CD4-positive, alpha-beta memory T cell (primary cell): ENCODE results near the gene DUSP15. TPM values are rescaled to one million over a fixed set of nuclear protein-coding genes. Genes with fewer than 3 reads are reported as not detected.

Source experiments
- CTCF ChIA-PET: fragments of 350-600 bp; sonication (Branson Sonifier 250); formaldehyde crosslinking; loops from one replicate; lab custom pipeline; 2021; ENCODE audit warnings: inconsistent platforms; ENCODE audit not compliant: partially characterized antibody; lab: Charles Lee
- POLR2A ChIA-PET: fragments of 350-600 bp; sonication (Branson Sonifier 250); formaldehyde crosslinking; loops from one replicate; lab custom pipeline; 2021; ENCODE audit not compliant: partially characterized antibody; lab: Charles Lee
- DNase-seq, 5 donors: peaks; one replicate each; pipeline versions ENCODE4 v3.0.0 to v3.0.0-alpha.2; 2020 to 2022; ENCODE audit warnings: mixed read lengths in 1 of 5
- H3K27ac ChIP-seq: one replicate; pipeline ENCODE4 v1.7.0; 2013; ENCODE audit warnings: low read depth, low read length
- H3K27me3 ChIP-seq: 2 replicates; pipeline ENCODE4 v1.7.0; 2013; ENCODE audit warnings: mild to moderate bottlenecking, low read length, moderate library complexity; ENCODE audit not compliant: insufficient read depth
- H3K36me3 ChIP-seq: 2 replicates; pipeline ENCODE4 v1.7.0; 2013; ENCODE audit warnings: mild to moderate bottlenecking, low read length, moderate library complexity; ENCODE audit not compliant: insufficient read depth
- H3K4me1 ChIP-seq: 2 replicates; pipeline ENCODE4 v1.7.0; 2013; ENCODE audit warnings: mild to moderate bottlenecking, low read length, moderate library complexity; ENCODE audit not compliant: insufficient read depth
- H3K4me3 ChIP-seq, 2 donors: one replicate each; pipeline ENCODE4 v1.7.0; 2013; ENCODE audit warnings: low read length in 2 of 2, mild to moderate bottlenecking in 1 of 2
- H3K9me3 ChIP-seq, 2 donors: one replicate each; pipeline ENCODE4 v1.7.0; 2013; ENCODE audit warnings: low read length in 2 of 2, control low read depth in 1 of 2; ENCODE audit not compliant: control insufficient read depth in 1 of 2
- H3K27ac Mint-ChIP-seq, 7 donors: one replicate each; pipeline ENCODE4 v1.8.0; 2020 to 2021; ENCODE audit warnings: mixed read lengths in 7 of 7, mild to moderate bottlenecking in 6 of 7, inconsistent platforms in 3 of 7, moderate library complexity in 3 of 7
- H3K27me3 Mint-ChIP-seq, 2 donors: one replicate each; pipeline ENCODE4 v1.8.0; 2020 to 2021; ENCODE audit warnings: mixed read lengths in 2 of 2
- H3K36me3 Mint-ChIP-seq, 2 donors: one replicate each; pipeline ENCODE4 v1.8.0; 2020 to 2021; ENCODE audit warnings: mixed read lengths in 2 of 2, inconsistent platforms in 1 of 2, mild to moderate bottlenecking in 1 of 2
- H3K4me1 Mint-ChIP-seq, 4 donors: one replicate each; pipeline ENCODE4 v1.8.0; 2020 to 2021; ENCODE audit warnings: mixed read lengths in 4 of 4, mild to moderate bottlenecking in 1 of 4
- H3K4me3 Mint-ChIP-seq, 8 donors: one replicate each; pipeline ENCODE4 v1.8.0; 2020 to 2021; ENCODE audit warnings: mixed read lengths in 8 of 8, mild to moderate bottlenecking in 7 of 8, moderate library complexity in 6 of 8, inconsistent platforms in 3 of 8
- H3K9me3 Mint-ChIP-seq, 8 donors: one replicate each; pipeline ENCODE4 v1.8.0; 2020 to 2021; ENCODE audit warnings: mixed read lengths in 8 of 8, mild to moderate bottlenecking in 5 of 8, inconsistent platforms in 3 of 8, moderate library complexity in 1 of 8
- intact Hi-C: fragments of 100-400 bp; cut with micrococcal nuclease; formaldehyde crosslinking; loops from one replicate; pipeline ENCODE4 v1.15.1; 2023
- polyA plus RNA-seq, 2 donors: library from polyadenylated mRNA; unstranded; fragments of 300-500 nt; fragmentation: Illumina TruSeq; gene quantifications; one replicate each; pipeline ENCODE4 v1.2.3, GENCODE V29; 2021
- total RNA-seq, 2 experiments: library from RNA; stranded (reverse); gene quantifications; one replicate each; pipeline ENCODE4 v1.2.3, GENCODE V29; 2021

DUSP15 gene
- total and polyA plus RNA-seq, 4 experiments from 2014 or later = not detected

GRCh38 chr20:31843288-31843687, 27.0 kb downstream of the DUSP15 start:
- Histone ChIP-seq H3K9me3 (no peaks in the 10 kb centered on the region), H3K36me3 (no peaks in the 10 kb centered on the region), H3K27ac (no peak overlapping the region), H3K27me3 (no peaks in the 10 kb centered on the region), H3K4me1 (no peaks in the 10 kb centered on the region), H3K4me3 (no peak overlapping the region)
- CTCF ChIA-PET = interaction anchor here (1.6 kb wide), 1 partner anchor 9 kb away, joined by 5 read pairs; no protein-coding TSS in a partner anchor
- H3K36me3 Mint-ChIP-seq = no peaks in the 10 kb centered on the region
- H3K4me3 Mint-ChIP-seq = no peak overlapping the region
- intact Hi-C loops = no loop called here
- POLR2A ChIA-PET = no interaction called here
- peaks cover 1 to 3% of the 10 kb centered on the region in 2 donors for H3K27me3 Mint-ChIP-seq
- H3K9me3 Mint-ChIP-seq = no peaks in the 10 kb centered on the region
- no peak for DNase-seq
- H3K27ac Mint-ChIP-seq = no peak overlapping the region
- H3K4me1 Mint-ChIP-seq = no peaks in the 10 kb centered on the region

- no peak for DNase-seq
- no peak overlapping the region for H3K4me3 Mint-ChIP-seq
- H3K4me1 Mint-ChIP-seq = no peaks in the 10 kb centered on the region
- H3K36me3 ChIP-seq = no peaks in the 10 kb centered on the region
- CTCF ChIA-PET = interaction anchor here (1.0 to 1.6 kb wide), 3 partner anchors 9 to 19 kb away, joined by 4 to 7 read pairs (median 5); no protein-coding TSS in a partner anchor
- POLR2A ChIA-PET = no interaction called here
- H3K36me3 Mint-ChIP-seq = no peaks in the 10 kb centered on the region
- H3K27me3 Mint-ChIP-seq = peaks cover 1 to 3% of the 10 kb centered on the region in 2 donors
- no peaks in the 10 kb centered on the region for H3K9me3 Mint-ChIP-seq
- intact Hi-C loops = no loop called here
- no peak overlapping the region for H3K27ac Mint-ChIP-seq
- H3K4me3 ChIP-seq = no peak overlapping the region
- no peaks in the 10 kb centered on the region for H3K9me3 ChIP-seq
- H3K27ac ChIP-seq = no peak overlapping the region
- H3K4me1 ChIP-seq = no peaks in the 10 kb centered on the region
- no peaks in the 10 kb centered on the region for H3K27me3 ChIP-seq
These were observed 27.7 kb downstream of the DUSP15 start for GRCh38 chr20:31842471-31843157.

- intact Hi-C loops = no loop called here
- CTCF ChIA-PET = interaction anchor here (0.9 to 1.6 kb wide), 4 partner anchors 9 to 19 kb away, joined by 3 to 7 read pairs (median 4); no protein-coding TSS in a partner anchor
- POLR2A ChIA-PET = no interaction called here
These were observed 28.4 kb downstream of the DUSP15 start for GRCh38 chr20:31841928-31842327.

GRCh38 chr20:31840906-31841816, 29.2 kb downstream of the DUSP15 start:
- POLR2A ChIA-PET = no interaction called here
- CTCF ChIA-PET = interaction anchor here (0.8 to 1.6 kb wide), 3 partner anchors 9 to 18 kb away, joined by 3 to 7 read pairs (median 3); no protein-coding TSS in a partner anchor
- Mint-ChIP-seq H3K36me3 (no peaks in the 10 kb centered on the region), H3K4me1 (peaks cover under 1 to 3% (median 3%) of the 10 kb centered on the region in 4 donors), H3K27ac (no peak overlapping the region), H3K4me3 (no peak overlapping the region), H3K27me3 (no peaks in the 10 kb centered on the region), H3K9me3 (no peaks in the 10 kb centered on the region)
- H3K36me3 ChIP-seq = no peaks in the 10 kb centered on the region
- H3K4me3 ChIP-seq = no peak overlapping the region
- H3K9me3 ChIP-seq = no peaks in the 10 kb centered on the region
- H3K4me1 ChIP-seq = peaks cover 3% of the 10 kb centered on the region
- intact Hi-C loops = no loop called here
- H3K27me3 ChIP-seq = no peaks in the 10 kb centered on the region
- no peak for DNase-seq
- H3K27ac ChIP-seq = no peak overlapping the region

More at GRCh38 chr20:31841928-31842327, 28.4 kb downstream of the DUSP15 start:
- H3K36me3 ChIP-seq = no peaks in the 10 kb centered on the region
- H3K4me3 ChIP-seq = no peak overlapping the region
- Mint-ChIP-seq H3K4me3 (no peak overlapping the region), H3K36me3 (no peaks in the 10 kb centered on the region), H3K27ac (no peak overlapping the region), H3K9me3 (no peaks in the 10 kb centered on the region), H3K4me1 (no peaks in the 10 kb centered on the region), H3K27me3 (peaks cover 1 to 3% of the 10 kb centered on the region in 2 donors)
- no peaks in the 10 kb centered on the region for H3K27me3 ChIP-seq
- no peak for DNase-seq
- no peaks in the 10 kb centered on the region for H3K4me1 ChIP-seq
- H3K9me3 ChIP-seq = no peaks in the 10 kb centered on the region
- no peak overlapping the region for H3K27ac ChIP-seq

- no peaks in the 10 kb centered on the region for H3K36me3 Mint-ChIP-seq
- H3K4me1 Mint-ChIP-seq = peaks cover 1 to 9% (median 7%) of the 10 kb centered on the region in 4 donors
- no peak overlapping the region for H3K27ac Mint-ChIP-seq
- H3K27me3 Mint-ChIP-seq = no peaks in the 10 kb centered on the region
- intact Hi-C loops = no loop called here
- Histone ChIP-seq H3K36me3 (no peaks in the 10 kb centered on the region), H3K4me3 (no peak overlapping the region), H3K27me3 (no peaks in the 10 kb centered on the region), H3K4me1 (peaks cover 8% of the 10 kb centered on the region), H3K27ac (no peak overlapping the region), H3K9me3 (no peaks in the 10 kb centered on the region)
- H3K9me3 Mint-ChIP-seq = no peaks in the 10 kb centered on the region
- no peak for DNase-seq
- ChIA-PET POLR2A (no interaction called here), CTCF (interaction anchor here (4.5 kb wide), 1 partner anchor 17 kb away, joined by 23 read pairs; no protein-coding TSS in a partner anchor)
- no peak overlapping the region for H3K4me3 Mint-ChIP-seq
These were observed 30.4 kb downstream of the DUSP15 start for GRCh38 chr20:31839782-31840487.

GRCh38 chr20:31838646-31839292, 31.6 kb downstream of the DUSP15 start:
- no peaks in the 10 kb centered on the region for H3K36me3 Mint-ChIP-seq
- H3K27ac Mint-ChIP-seq = no peak overlapping the region
- POLR2A ChIA-PET = interaction anchor here (1.0 kb wide), 1 partner anchor 95 kb away, joined by 3 read pairs; no protein-coding TSS in a partner anchor
- Histone ChIP-seq H3K27ac (no peak overlapping the region), H3K27me3 (no peaks in the 10 kb centered on the region), H3K4me1 (peaks cover 8% of the 10 kb centered on the region), H3K9me3 (no peaks in the 10 kb centered on the region), H3K4me3 (no peak overlapping the region), H3K36me3 (no peaks in the 10 kb centered on the region)
- H3K4me3 Mint-ChIP-seq = no peak overlapping the region
- CTCF ChIA-PET = interaction anchor here (0.6 to 4.5 kb wide), 5 partner anchors 9 to 16 kb away, joined by 3 to 23 read pairs (median 5); no protein-coding TSS in a partner anchor
- H3K9me3 Mint-ChIP-seq = no peaks in the 10 kb centered on the region
- intact Hi-C loops = no loop called here
- DNase-seq = no peak
- peaks cover 1 to 9% (median 7%) of the 10 kb centered on the region in 4 donors for H3K4me1 Mint-ChIP-seq
- H3K27me3 Mint-ChIP-seq = no peaks in the 10 kb centered on the region
